ENCODE results near the gene NRXN3. TPM values are rescaled to one million over a fixed set of nuclear protein-coding genes. Genes with fewer than 3 reads are reported as not detected.

NRXN3 gene
- polyA plus RNA-seq, 6 donors from 2014 or later: not detected

DNA sequence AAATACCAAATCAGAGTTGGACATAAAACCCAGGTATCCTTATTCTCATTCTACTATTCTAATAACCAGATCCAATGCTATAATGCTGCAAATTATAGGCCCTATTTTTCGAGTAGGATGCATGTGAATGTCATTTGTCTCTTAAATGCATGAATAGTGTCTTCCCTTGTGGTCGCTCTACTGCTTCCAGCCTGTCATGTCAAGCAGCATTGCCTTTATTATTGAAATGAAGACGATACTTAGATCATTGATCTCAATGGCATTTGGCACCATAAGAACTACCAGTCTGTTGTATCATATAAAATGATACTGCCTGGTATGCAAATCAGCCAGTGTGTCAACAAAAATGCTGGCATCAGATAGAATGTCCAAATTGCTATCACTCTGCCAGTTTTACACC is 1392.0 kb downstream of the NRXN3 start:
- H3K27me3 Mint-ChIP-seq: no peaks in the 10 kb centered on the region
- peaks cover 0 to 12% (median 4%) of the 10 kb centered on the region in 7 donors for H3K9me3 Mint-ChIP-seq
- no peak overlapping the region for H3K4me3 Mint-ChIP-seq
- H3K4me1 Mint-ChIP-seq: no peaks in the 10 kb centered on the region
- DNase-seq: no peak
- no peak for ATAC-seq (ENCODE audit: low read depth in 2 of 2)
- no peaks in the 10 kb centered on the region for H3K36me3 Mint-ChIP-seq
- H3K27ac Mint-ChIP-seq: no peak overlapping the region

DNA sequence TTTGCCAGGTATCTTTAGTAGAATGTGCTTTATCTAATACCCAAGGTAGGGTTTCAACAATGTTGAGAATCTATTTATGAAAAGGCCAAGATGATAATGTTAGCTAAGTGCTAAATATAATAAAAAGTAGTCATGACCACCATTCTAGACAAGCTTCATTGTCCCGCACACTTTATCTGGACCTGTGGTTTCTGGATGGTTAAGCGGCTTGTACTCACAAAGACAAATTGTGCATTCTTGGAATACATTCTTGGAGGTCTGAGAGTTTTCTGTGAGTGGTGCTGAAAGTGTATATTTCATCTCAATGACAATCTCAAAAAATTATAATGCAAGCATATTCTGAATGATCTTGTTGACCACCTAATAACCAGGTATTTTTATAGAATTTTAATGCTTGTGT is 1394.2 kb downstream of the NRXN3 start:
- ATAC-seq (ENCODE audit: low read depth in 2 of 2): no peak
- no peaks in the 10 kb centered on the region for H3K27me3 Mint-ChIP-seq
- peaks cover 0 to 5% (median 0%) of the 10 kb centered on the region in 7 donors for H3K9me3 Mint-ChIP-seq
- no peak for DNase-seq
- no peaks in the 10 kb centered on the region for H3K4me1 Mint-ChIP-seq
- H3K4me3 Mint-ChIP-seq: no peak overlapping the region
- H3K27ac Mint-ChIP-seq: no peak overlapping the region
- H3K36me3 Mint-ChIP-seq: no peaks in the 10 kb centered on the region

DNA sequence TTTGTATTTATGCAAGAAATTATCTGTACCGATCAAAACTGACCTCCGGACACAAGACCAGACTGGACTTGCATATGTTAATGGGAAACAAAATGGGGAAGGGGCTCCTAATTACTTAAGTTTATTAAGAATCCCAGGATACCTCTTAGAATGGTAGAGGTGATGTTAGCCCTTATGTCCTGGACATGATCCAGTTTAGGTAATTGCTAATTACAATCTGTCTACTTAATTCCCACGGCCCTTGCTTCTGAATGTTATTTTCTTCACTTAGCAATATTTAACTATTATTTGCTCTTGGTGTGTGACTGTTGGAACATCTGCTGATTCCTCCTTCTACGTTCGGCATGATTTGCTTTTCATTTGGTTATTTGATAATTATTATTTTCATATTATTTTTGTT is 1397.1 kb downstream of the NRXN3 start:
- Mint-ChIP-seq H3K27me3 (no peaks in the 10 kb centered on the region), H3K36me3 (no peaks in the 10 kb centered on the region), H3K4me1 (no peaks in the 10 kb centered on the region), H3K27ac (no peak overlapping the region), H3K9me3 (peaks cover 0 to 7% (median 0%) of the 10 kb centered on the region in 7 donors), H3K4me3 (no peak overlapping the region)
- no peak for DNase-seq
- ATAC-seq (ENCODE audit: low read depth in 2 of 2): no peak

DNA sequence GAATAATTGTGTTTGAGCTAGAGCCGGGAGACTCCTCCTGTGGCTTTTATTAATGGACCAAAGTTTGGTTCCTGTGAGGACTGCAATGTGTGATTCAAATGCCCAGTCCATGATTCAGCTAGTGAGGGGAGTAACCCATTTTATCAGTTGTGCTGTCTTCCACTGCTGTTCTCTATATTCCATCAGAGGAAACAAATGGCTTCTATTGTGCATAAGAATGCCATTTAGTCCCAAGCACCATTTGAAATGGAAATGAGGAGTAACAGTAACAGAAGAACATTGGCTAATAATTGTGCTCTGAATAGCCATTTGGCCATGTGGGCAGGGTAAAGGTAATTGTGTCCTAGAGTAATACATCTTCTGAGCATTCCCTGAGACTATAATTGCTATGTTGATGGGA is 1398.4 kb downstream of the NRXN3 start:
- H3K4me3 Mint-ChIP-seq: no peak overlapping the region
- H3K4me1 Mint-ChIP-seq: no peaks in the 10 kb centered on the region
- H3K27me3 Mint-ChIP-seq: no peaks in the 10 kb centered on the region
- H3K9me3 Mint-ChIP-seq: peaks cover 0 to 4% (median 0%) of the 10 kb centered on the region in 7 donors
- H3K27ac Mint-ChIP-seq: no peak overlapping the region
- DNase-seq (no peak), ATAC-seq (ENCODE audit: low read depth in 2 of 2) (no peak)
- no peaks in the 10 kb centered on the region for H3K36me3 Mint-ChIP-seq

DNA sequence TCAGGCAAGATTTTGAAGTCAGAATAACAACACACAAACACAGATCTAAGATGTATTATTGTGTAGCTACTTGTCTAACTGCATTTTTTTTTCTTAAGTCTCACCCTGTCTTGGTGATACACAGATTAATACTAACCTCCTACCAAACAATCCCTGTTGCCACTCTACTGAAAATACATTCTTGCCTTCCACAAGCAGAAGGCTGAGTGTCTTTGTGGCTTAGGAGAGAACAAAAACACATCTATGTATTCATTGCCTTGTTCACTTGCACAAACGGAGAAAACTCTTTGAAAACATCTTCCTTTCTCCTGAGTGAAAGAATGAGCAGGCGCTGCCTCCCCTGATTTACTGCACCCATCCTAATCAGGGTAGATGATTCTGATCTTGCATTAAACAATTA is 1398.9 kb downstream of the NRXN3 start:
- DNase-seq: no peak
- Mint-ChIP-seq H3K27ac (no peak overlapping the region), H3K4me1 (no peaks in the 10 kb centered on the region), H3K36me3 (no peaks in the 10 kb centered on the region), H3K9me3 (peaks cover 0 to 4% (median 0%) of the 10 kb centered on the region in 7 donors), H3K4me3 (no peak overlapping the region), H3K27me3 (no peaks in the 10 kb centered on the region)
- ATAC-seq (ENCODE audit: low read depth in 2 of 2): no peak

DNA sequence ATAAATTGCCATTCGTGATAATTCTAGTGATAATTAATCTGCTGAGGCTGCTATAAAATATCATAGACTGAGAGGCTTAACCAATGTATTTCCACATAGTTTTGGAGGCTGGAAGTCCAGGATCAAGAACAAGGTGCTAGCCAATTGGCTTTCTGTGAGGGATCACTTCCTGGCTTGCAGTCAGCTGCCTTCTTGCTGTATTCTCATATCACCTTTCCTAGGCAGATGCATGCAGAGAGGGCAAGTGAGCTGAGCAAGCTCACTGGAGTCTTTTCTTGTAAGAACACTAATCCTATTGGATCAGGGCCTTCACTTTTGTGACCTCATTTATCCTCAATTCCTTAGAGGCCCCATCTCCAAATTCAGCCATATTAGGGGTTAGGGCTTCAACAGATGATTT is 1400.5 kb downstream of the NRXN3 start:
- ATAC-seq (ENCODE audit: low read depth in 2 of 2) (no peak), DNase-seq (no peak)
- Mint-ChIP-seq H3K27ac (no peak overlapping the region), H3K4me3 (no peak overlapping the region), H3K27me3 (no peaks in the 10 kb centered on the region), H3K36me3 (no peaks in the 10 kb centered on the region), H3K4me1 (no peaks in the 10 kb centered on the region), H3K9me3 (peaks cover 0 to 4% (median 0%) of the 10 kb centered on the region in 7 donors)

DNA sequence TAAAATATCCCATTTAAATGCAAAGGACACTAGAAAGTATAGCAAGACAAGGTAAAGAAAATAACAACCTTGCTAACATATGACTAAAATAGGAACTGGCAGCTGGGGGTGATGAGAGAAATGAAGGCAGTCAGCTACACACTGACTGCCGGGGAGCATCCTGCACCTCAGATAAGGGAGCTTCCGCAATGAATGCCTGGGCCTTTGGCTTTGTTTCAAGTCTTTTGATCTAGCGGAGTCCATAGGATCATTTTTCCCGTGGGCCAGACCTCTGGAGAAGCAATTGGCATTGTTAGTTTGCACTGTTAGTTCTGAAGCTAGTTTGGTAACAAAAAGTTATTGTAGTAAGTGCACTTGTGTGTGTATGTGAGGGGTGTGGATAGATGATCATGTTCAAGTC is 1401.2 kb downstream of the NRXN3 start:
- Mint-ChIP-seq H3K9me3 (peaks cover 0 to 4% (median 0%) of the 10 kb centered on the region in 7 donors), H3K27me3 (no peaks in the 10 kb centered on the region), H3K27ac (no peak overlapping the region), H3K4me3 (no peak overlapping the region), H3K4me1 (no peaks in the 10 kb centered on the region), H3K36me3 (no peaks in the 10 kb centered on the region)
- no peak for ATAC-seq (ENCODE audit: low read depth in 2 of 2)
- DNase-seq: no peak

DNA sequence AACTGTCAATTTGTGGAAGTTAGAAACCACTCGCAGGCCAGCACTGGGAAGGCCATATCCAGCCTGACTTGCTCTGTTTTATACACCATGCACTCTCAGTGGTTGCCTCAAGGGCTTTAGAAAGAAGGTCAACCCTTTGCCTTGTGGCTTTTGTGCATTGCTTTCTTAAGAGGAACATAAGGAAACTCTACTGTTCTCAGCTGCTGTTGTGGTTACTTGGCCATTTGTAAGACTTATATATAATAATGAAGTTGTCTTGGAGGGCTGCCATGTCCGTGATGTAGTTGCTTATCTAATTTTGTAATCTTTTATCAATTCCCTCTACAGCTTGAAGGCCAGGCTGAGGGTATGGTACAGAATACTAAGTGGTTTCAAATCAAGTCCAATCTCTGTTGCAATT is 1403.3 kb downstream of the NRXN3 start:
- Mint-ChIP-seq H3K9me3 (peaks cover 0 to 4% (median 0%) of the 10 kb centered on the region in 7 donors), H3K4me1 (no peaks in the 10 kb centered on the region), H3K27ac (no peak overlapping the region), H3K36me3 (no peaks in the 10 kb centered on the region), H3K27me3 (no peaks in the 10 kb centered on the region), H3K4me3 (no peak overlapping the region)
- no peak for DNase-seq
- no peak for ATAC-seq (ENCODE audit: low read depth in 2 of 2)

DNA sequence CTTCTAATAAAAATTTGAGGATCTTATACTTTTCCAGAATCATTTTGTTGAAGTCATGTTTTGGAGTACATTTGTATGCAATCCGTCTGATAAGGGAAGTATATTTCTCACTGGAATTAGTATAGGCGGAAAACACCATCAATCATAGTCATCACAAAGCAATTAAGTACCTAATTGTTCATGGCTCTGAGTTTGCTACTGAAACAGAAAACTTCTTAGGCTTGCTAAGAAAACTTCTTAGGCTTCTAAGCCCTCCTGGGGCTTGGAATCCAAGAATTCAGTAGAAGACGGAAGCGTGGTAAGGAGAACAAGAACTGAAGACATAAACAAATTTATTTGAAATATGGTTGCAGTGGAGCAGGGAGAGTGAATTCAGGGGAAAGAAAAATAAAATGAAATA is 1404.9 kb downstream of the NRXN3 start:
- Mint-ChIP-seq H3K4me1 (no peaks in the 10 kb centered on the region), H3K36me3 (no peaks in the 10 kb centered on the region), H3K9me3 (peaks cover 0 to 3% (median 2%) of the 10 kb centered on the region in 7 donors), H3K4me3 (no peak overlapping the region), H3K27me3 (no peaks in the 10 kb centered on the region), H3K27ac (no peak overlapping the region)
- no peak for ATAC-seq (ENCODE audit: low read depth in 2 of 2)
- DNase-seq: no peak

DNA sequence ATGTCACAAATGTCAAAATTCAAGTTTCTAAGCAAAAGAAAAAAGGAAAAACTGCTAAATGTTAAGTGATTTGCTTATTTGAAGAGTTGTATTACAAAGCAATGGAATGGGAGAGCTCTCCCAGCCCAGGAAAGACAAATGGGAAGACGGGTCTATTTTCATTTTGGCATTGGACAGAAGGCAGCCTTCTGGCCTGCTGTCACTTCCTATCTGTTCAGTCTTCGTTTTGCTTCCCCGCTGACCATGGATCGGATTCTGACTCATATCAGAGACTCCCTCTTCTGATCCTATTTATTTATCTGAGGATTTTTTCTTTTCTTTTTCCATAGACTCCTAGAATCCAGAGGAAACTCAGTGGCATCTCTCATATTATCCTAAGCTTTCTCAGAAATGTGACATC is 1406.3 kb downstream of the NRXN3 start:
- no peak for ATAC-seq (ENCODE audit: low read depth in 2 of 2)

DNA sequence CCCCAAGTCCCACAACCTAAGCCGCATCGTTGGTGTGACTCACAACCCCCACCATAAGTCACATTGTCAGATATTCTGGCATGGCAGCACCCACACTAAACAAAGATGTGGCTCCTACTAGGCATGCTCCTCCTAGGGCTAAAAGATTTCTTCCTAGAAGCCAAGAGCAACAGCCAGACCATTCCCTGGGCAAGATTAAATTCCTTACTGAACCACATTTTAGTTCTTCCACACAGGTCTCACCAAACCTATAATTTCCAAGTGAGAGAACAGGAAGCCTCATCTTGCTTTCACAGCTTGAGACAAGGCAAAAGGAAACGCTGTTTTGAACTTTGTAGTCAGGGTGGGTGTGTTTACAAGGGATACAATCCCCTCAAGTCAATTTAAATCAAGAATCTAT is 1408.3 kb downstream of the NRXN3 start:
- DNase-seq (no peak), ATAC-seq (ENCODE audit: low read depth in 2 of 2) (no peak)
- Mint-ChIP-seq H3K9me3 (peaks cover 0 to 6% (median 2%) of the 10 kb centered on the region in 7 donors), H3K4me3 (no peak overlapping the region), H3K27me3 (no peaks in the 10 kb centered on the region), H3K4me1 (no peaks in the 10 kb centered on the region), H3K27ac (no peak overlapping the region), H3K36me3 (no peaks in the 10 kb centered on the region)

More for the DNA sequence above, 1406.3 kb downstream of the NRXN3 start:
- Mint-ChIP-seq H3K4me3 (no peak overlapping the region), H3K27ac (no peak overlapping the region), H3K36me3 (no peaks in the 10 kb centered on the region), H3K9me3 (peaks cover 0 to 6% (median 2%) of the 10 kb centered on the region in 7 donors), H3K4me1 (no peaks in the 10 kb centered on the region), H3K27me3 (no peaks in the 10 kb centered on the region)
- DNase-seq: no peak

DNA sequence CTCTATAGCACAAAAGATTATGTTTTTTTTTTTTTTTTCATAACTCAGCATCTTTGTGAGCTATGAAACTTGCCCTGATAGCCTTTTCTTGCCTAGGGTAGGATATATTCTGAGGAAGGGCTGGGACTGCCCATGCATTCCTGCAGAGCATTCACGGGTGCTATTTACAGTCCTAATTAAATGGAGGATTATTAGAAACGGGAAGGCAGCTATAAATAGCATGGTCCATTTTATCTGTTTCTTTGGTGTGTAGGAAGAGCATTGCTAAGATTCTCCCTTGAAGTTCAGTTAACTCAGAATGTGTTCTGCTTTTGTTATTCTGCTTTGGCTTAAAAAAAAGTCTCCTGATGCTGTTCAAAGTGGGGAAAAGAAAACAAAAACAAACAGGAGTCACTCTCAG is 1410.2 kb downstream of the NRXN3 start:
- Mint-ChIP-seq H3K4me3 (no peak overlapping the region), H3K27me3 (no peaks in the 10 kb centered on the region), H3K4me1 (no peaks in the 10 kb centered on the region), H3K27ac (no peak overlapping the region), H3K9me3 (peaks cover 0 to 11% (median 2%) of the 10 kb centered on the region in 7 donors), H3K36me3 (no peaks in the 10 kb centered on the region)
- no peak for ATAC-seq (ENCODE audit: low read depth in 2 of 2)
- no peak for DNase-seq

DNA sequence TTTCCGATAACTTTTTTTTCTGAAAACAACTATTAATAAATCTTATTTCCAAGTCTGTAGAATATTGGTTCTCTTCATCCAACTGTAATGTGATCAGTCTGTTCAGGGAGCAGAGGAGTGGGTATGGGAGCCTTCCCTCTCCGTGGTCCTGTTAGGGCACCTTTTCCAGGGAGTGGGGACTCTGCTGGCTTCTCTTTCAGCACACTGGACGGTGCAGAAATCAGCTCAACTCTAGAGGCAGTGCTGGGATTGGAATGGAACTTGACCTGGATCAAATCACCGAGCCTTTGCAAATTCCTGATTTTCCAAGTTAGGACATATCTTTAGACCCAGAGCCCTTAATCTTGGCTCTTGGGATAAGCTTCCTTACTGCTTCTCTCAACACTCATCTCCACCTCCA is 1410.7 kb downstream of the NRXN3 start:
- Mint-ChIP-seq H3K27ac (no peak overlapping the region), H3K4me3 (no peak overlapping the region)

DNA sequence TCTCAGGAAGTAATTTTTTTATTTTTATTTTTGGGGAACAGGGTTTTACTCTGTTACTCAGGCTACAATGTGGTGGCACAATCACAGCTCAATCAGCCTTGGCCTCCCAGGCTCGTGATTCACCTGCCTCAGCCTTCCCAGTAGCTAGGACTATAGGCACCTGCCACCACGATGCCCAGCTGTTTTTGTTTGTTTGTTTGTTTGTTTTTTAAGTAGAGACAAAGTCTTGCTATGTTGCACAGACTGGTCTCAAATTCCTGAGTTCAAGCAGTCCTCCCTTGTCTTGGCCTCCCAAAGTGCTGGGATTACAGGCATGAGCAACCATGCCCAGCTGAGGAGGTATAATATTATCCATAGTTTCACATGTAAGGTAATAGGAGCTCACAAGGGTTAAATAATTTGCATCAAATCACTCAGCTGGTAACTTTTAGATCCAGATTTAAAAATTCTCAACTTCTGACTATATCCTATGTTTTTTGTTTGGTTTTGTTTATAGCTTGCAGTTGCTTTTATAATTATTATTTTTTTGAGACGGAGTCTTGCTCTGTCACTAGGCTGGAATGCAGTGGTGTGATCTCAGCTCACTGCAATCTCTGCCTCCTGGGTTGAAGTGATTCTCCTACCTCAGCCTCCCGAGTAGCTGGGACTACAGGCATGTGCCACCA is 1411.9 kb downstream of the NRXN3 start:
- ATAC-seq (ENCODE audit: low read depth in 2 of 2): no peak

More for the DNA sequence above, 1410.7 kb downstream of the NRXN3 start:
- ATAC-seq (ENCODE audit: low read depth in 2 of 2) (no peak), DNase-seq (no peak)
- H3K36me3 Mint-ChIP-seq: no peaks in the 10 kb centered on the region
- H3K9me3 Mint-ChIP-seq: peaks cover 0 to 11% (median 2%) of the 10 kb centered on the region in 7 donors
- H3K27me3 Mint-ChIP-seq: no peaks in the 10 kb centered on the region
- no peaks in the 10 kb centered on the region for H3K4me1 Mint-ChIP-seq

More for the DNA sequence above, 1411.9 kb downstream of the NRXN3 start:
- no peaks in the 10 kb centered on the region for H3K27me3 Mint-ChIP-seq
- no peak overlapping the region for H3K4me3 Mint-ChIP-seq
- H3K36me3 Mint-ChIP-seq: no peaks in the 10 kb centered on the region
- H3K4me1 Mint-ChIP-seq: no peaks in the 10 kb centered on the region
- H3K9me3 Mint-ChIP-seq: peaks cover 0 to 11% (median 3%) of the 10 kb centered on the region in 7 donors
- no peak for DNase-seq
- H3K27ac Mint-ChIP-seq: no peak overlapping the region

All from naive B cell (primary cell).